Glutamatergic neuron (in vitro differentiated cells): Measurements from ENCODE around the gene ADAMTSL1. TPM values are rescaled to one million over a fixed set of nuclear protein-coding genes. Genes with fewer than 3 reads are reported as not detected.

Source experiments
- DNase-seq: peaks from one replicate; pipeline ENCODE4 v3.0.0; 2022
- H3K27ac Mint-ChIP-seq: one replicate; pipeline ENCODE4 v1.8.0; 2020; ENCODE audit warnings: mild to moderate bottlenecking, mixed read lengths, inconsistent platforms; ENCODE audit not compliant: unreplicated experiment
- H3K27me3 Mint-ChIP-seq: one replicate; pipeline ENCODE4 v1.8.0; 2020; ENCODE audit warnings: mild to moderate bottlenecking, moderate library complexity, mixed read lengths, inconsistent platforms; ENCODE audit not compliant: unreplicated experiment
- H3K36me3 Mint-ChIP-seq: one replicate; pipeline ENCODE4 v1.8.0; 2020; ENCODE audit warnings: mild to moderate bottlenecking, mixed read lengths, inconsistent platforms; ENCODE audit not compliant: unreplicated experiment
- H3K4me1 Mint-ChIP-seq: one replicate; pipeline ENCODE4 v1.8.0; 2020; ENCODE audit warnings: mild to moderate bottlenecking, low read depth, mixed read lengths, inconsistent platforms; ENCODE audit not compliant: unreplicated experiment
- H3K4me3 Mint-ChIP-seq: one replicate; pipeline ENCODE4 v1.8.0; 2020; ENCODE audit warnings: mild to moderate bottlenecking, mixed read lengths, inconsistent platforms; ENCODE audit not compliant: unreplicated experiment
- H3K9me3 Mint-ChIP-seq: one replicate; pipeline ENCODE4 v1.8.0; 2020; ENCODE audit warnings: mild to moderate bottlenecking, moderate library complexity, mixed read lengths, inconsistent platforms; ENCODE audit not compliant: unreplicated experiment
- CTCF ChIP-seq: fragments of 200-600 bp; sonication (generic); IDR thresholded peaks from one replicate; pipeline ENCODE4 v1.5.0; 2021; ENCODE audit not compliant: partially characterized antibody, unreplicated experiment
- total RNA-seq: library from RNA; stranded (reverse); fragmentation: NEBNext Ultra II Directional; extraction: Animal tissue kit (Norgen Biotek cat#: 25700); gene quantifications from one replicate; pipeline ENCODE4 v1.2.1, GENCODE V29; 2021; ENCODE audit not compliant: unreplicated experiment

The ADAMTSL1 gene
- total RNA-seq, 1 donor from 2014 or later: 0.91 TPM

DNA sequence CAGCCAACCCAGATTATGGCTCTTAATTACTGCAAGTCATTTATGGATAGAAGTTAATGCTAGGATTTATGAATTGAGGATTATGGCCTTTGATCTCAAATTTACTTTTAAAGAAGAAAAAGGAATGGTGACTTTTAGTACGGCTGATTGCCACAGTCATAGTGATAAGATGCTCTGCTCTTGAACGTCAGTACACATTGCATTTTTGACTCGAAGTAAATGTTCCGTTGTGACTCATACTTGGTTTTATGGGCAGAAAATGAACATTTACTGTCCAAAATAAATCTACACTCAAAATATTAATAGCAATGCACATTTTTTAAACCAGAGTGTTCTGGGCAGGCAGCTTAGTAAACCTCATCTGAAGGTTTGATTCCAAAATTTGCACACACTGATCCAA is 830 bp downstream of the ADAMTSL1 start:
- Mint-ChIP-seq H3K4me1 (peaks cover 13% of the 10 kb centered on the region), H3K9me3 (no peaks in the 10 kb centered on the region), H3K36me3 (peaks cover 1% of the 10 kb centered on the region), H3K4me3 (no peak overlapping the region), H3K27me3 (no peaks in the 10 kb centered on the region), H3K27ac (no peak overlapping the region)
- no peak for TF ChIP-seq CTCF
- no peak for DNase-seq

DNA sequence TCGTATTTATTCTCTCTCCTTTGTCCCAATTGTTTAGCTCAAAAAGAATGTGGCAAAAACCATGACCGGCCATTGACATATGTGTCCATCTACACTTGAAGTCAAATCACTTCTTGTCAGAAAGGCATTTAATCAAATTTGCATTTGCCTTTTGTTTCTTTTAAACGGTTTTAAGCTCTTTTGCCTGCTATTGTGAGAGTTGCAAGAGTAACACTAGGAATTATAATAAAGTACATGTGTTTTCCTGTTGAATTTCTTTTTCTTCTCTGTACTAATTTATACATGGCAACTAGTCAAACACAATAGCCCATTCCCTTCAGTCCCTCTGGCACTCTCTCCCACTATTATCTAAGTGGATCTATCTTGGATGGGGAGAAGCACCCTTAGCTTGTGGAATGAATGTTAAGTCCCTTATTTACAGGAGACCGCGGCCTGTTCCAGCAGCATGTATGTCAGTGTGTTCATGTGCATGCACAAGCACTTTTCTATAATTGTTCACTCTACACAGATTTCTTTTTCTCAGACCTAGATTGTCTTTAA is 3.2 kb downstream of the ADAMTSL1 start:
- TF ChIP-seq CTCF: no peak
- no peaks in the 10 kb centered on the region for H3K27me3 Mint-ChIP-seq
- H3K9me3 Mint-ChIP-seq: no peaks in the 10 kb centered on the region
- no peaks in the 10 kb centered on the region for H3K36me3 Mint-ChIP-seq
- H3K4me3 Mint-ChIP-seq: no peak overlapping the region
- no peak overlapping the region for H3K27ac Mint-ChIP-seq
- no peak for DNase-seq
- H3K4me1 Mint-ChIP-seq: peaks cover 10% of the 10 kb centered on the region

- peaks cover 10% of the 10 kb centered on the region for H3K4me1 Mint-ChIP-seq
- no peak overlapping the region for H3K27ac Mint-ChIP-seq
- H3K27me3 Mint-ChIP-seq: no peaks in the 10 kb centered on the region
- no peaks in the 10 kb centered on the region for H3K9me3 Mint-ChIP-seq
- DNase-seq: no peak
- no peak overlapping the region for H3K4me3 Mint-ChIP-seq
- H3K36me3 Mint-ChIP-seq: no peaks in the 10 kb centered on the region
- no peak for TF ChIP-seq CTCF
These were observed 3.8 kb downstream of the ADAMTSL1 start for GRCh38 chr9:18477719-18478118.

DNA sequence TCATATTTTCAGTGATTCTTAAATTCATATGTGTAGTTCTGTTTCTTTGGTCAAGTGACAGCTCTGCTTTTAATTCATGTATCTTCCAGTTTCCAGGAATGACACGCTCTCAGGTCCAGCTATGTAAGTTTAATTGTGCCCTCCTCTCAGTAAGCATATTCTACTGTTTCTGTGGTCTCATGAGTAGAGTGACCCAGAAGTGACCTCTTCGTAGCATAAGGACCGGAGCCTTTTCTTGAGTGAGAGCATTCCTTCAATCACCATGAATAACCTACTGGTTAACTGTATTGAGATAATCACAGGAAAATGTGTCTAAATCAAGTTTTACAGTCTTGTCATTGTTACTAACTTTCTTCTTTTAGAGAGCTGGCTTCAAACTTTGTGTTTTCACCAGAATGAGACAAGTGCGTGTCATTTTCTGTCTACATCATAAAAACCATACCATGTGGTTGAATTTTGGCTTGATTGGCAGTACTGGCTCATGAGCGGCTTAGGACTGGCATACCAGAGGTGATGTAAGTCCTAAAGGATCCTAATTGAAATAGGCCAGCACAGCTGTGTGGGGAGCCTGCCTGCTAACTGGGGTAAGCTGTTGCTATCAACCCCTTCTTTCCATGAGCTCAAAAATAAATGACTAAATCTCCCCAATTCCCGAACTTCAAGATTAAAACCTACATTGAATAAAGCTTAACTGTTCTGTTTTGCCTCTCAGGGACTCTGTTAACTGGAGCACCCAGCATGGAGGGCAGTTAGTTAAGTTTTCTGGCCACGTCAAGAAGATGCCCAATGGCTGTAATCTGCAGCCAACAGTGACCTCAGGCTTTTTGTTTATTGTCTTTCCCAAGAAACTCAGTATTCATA is 4.8 kb downstream of the ADAMTSL1 start:
- H3K27me3 Mint-ChIP-seq: no peaks in the 10 kb centered on the region
- H3K36me3 Mint-ChIP-seq: no peaks in the 10 kb centered on the region
- no peak for TF ChIP-seq CTCF
- DNase-seq: no peak
- H3K9me3 Mint-ChIP-seq: no peaks in the 10 kb centered on the region
- H3K4me3 Mint-ChIP-seq: no peak overlapping the region
- H3K27ac Mint-ChIP-seq: no peak overlapping the region
- H3K4me1 Mint-ChIP-seq: peaks cover 4% of the 10 kb centered on the region

DNA sequence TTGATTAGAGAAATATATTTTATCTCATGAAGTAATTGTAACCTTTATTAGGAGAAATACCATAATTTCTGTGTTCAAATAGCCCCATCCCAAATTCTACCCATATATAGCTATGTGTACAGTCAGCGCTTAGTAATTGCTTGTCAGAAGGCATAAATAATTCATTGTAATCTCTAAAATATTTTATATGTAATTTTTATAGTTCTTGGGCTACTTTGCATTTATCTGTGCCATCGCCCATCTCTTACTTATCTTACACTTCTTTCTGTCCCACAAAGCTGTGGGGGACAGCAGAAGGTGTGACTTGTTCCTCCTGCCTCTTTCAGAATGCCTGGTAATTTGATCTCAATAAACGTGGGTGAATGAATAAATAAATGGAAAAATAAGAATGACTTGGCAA is 5.5 kb downstream of the ADAMTSL1 start:
- no peaks in the 10 kb centered on the region for H3K36me3 Mint-ChIP-seq
- H3K27me3 Mint-ChIP-seq: no peaks in the 10 kb centered on the region
- no peak for DNase-seq
- TF ChIP-seq CTCF: no peak
- no peaks in the 10 kb centered on the region for H3K9me3 Mint-ChIP-seq
- H3K4me3 Mint-ChIP-seq: no peak overlapping the region
- H3K27ac Mint-ChIP-seq: no peak overlapping the region
- H3K4me1 Mint-ChIP-seq: peaks cover under 1% of the 10 kb centered on the region
